K562 (cell line): Measurements from ENCODE around the gene NSMF. TPM values are rescaled to one million over a fixed set of nuclear protein-coding genes. Genes with fewer than 3 reads are reported as not detected.

Experiments used
- DACH1 ChIP-seq: fragments of 450-650 bp; IDR thresholded peaks from 2 replicates; pipeline ENCODE4 v1.6.1; 2018; ENCODE audit not compliant: partially characterized antibody
- GTF2E2 ChIP-seq: fragments of 200-800 bp; sonication (Bioruptor generic); IDR thresholded peaks from 2 replicates; pipeline ENCODE4 v1.6.1; 2016; ENCODE audit warnings: missing genetic modification characterization, missing compliant biosample characterization
- KDM5B ChIP-seq: fragments of 200-600 bp; sonication (generic); IDR thresholded peaks from 2 replicates; pipeline ENCODE4 v1.6.1; 2012; ENCODE audit warnings: low read depth, mild to moderate bottlenecking, moderate library complexity, low read length, control low read depth, inconsistent platforms; ENCODE audit not compliant: insufficient replicate concordance
- NBN ChIP-seq: fragments of 450-650 bp; IDR thresholded peaks from 2 replicates; pipeline ENCODE4 v1.6.1; 2016; ENCODE audit warnings: low read depth, mild to moderate bottlenecking
- ZKSCAN1 ChIP-seq: fragments of 150-350 bp; IDR thresholded peaks from 2 replicates; pipeline ENCODE4 v1.6.1; 2016; ENCODE audit warnings: low read depth, low read length
- polyA plus RNA-seq, 8 experiments: library from polyadenylated mRNA; depleted of rRNA in 4 of 8; stranded (reverse) in 5 of 8; unstranded in 3 of 8; fragments of >200 nt; fragmentation: Nextera tagmentation in 2 of 8; fragmentation: Illumina TruSeq in 1 of 8; extraction: Ambion mirVana in 2 of 8; extraction: Trizol in 1 of 8; gene quantifications; 2 replicates each; pipeline versions ENCODE4 v1.2.1 to v1.2.3, GENCODE V29; 2011 to 2014; ENCODE audit warnings: inconsistent platforms in 1 of 8, missing spikeins in 1 of 8
- total RNA-seq, 7 experiments: library from RNA; depleted of rRNA in 6 of 7; stranded (reverse); fragments of >200 nt in 6 of 7; fragmentation: Illumina TruSeq in 2 of 7; extraction: Trizol in 2 of 7; gene quantifications; 2 replicates each; pipeline versions ENCODE4 v1.2.1 to v1.2.3, GENCODE V29; 2011 to 2021; ENCODE audit warnings: low replicate concordance in 1 of 7
- TF ChIP-seq, protein P1 (sequence below): fragments of 450-650 bp; IDR thresholded peaks from 2 replicates; pipeline ENCODE4 v1.6.1; 2016; ENCODE audit warnings: low read depth
- TF ChIP-seq, protein P2 (sequence below): sonication (generic); formaldehyde crosslinking; IDR thresholded peaks from 2 replicates; pipeline ENCODE4 v1.8.0; 2022; ENCODE audit warnings: mild to moderate bottlenecking, missing genetic modification reagents

NSMF gene
- total and polyA plus RNA-seq, 9 of the 15 experiments (the other 6 are each of a cell fraction or from before 2014, with no cell fraction given), result 0.20 to 82.7 (median 29.3) TPM

GRCh38 chr9:137491735-137492432 lies 32.8 kb upstream of the NSMF start (continued):
- TF ChIP-seq, protein P1, sequence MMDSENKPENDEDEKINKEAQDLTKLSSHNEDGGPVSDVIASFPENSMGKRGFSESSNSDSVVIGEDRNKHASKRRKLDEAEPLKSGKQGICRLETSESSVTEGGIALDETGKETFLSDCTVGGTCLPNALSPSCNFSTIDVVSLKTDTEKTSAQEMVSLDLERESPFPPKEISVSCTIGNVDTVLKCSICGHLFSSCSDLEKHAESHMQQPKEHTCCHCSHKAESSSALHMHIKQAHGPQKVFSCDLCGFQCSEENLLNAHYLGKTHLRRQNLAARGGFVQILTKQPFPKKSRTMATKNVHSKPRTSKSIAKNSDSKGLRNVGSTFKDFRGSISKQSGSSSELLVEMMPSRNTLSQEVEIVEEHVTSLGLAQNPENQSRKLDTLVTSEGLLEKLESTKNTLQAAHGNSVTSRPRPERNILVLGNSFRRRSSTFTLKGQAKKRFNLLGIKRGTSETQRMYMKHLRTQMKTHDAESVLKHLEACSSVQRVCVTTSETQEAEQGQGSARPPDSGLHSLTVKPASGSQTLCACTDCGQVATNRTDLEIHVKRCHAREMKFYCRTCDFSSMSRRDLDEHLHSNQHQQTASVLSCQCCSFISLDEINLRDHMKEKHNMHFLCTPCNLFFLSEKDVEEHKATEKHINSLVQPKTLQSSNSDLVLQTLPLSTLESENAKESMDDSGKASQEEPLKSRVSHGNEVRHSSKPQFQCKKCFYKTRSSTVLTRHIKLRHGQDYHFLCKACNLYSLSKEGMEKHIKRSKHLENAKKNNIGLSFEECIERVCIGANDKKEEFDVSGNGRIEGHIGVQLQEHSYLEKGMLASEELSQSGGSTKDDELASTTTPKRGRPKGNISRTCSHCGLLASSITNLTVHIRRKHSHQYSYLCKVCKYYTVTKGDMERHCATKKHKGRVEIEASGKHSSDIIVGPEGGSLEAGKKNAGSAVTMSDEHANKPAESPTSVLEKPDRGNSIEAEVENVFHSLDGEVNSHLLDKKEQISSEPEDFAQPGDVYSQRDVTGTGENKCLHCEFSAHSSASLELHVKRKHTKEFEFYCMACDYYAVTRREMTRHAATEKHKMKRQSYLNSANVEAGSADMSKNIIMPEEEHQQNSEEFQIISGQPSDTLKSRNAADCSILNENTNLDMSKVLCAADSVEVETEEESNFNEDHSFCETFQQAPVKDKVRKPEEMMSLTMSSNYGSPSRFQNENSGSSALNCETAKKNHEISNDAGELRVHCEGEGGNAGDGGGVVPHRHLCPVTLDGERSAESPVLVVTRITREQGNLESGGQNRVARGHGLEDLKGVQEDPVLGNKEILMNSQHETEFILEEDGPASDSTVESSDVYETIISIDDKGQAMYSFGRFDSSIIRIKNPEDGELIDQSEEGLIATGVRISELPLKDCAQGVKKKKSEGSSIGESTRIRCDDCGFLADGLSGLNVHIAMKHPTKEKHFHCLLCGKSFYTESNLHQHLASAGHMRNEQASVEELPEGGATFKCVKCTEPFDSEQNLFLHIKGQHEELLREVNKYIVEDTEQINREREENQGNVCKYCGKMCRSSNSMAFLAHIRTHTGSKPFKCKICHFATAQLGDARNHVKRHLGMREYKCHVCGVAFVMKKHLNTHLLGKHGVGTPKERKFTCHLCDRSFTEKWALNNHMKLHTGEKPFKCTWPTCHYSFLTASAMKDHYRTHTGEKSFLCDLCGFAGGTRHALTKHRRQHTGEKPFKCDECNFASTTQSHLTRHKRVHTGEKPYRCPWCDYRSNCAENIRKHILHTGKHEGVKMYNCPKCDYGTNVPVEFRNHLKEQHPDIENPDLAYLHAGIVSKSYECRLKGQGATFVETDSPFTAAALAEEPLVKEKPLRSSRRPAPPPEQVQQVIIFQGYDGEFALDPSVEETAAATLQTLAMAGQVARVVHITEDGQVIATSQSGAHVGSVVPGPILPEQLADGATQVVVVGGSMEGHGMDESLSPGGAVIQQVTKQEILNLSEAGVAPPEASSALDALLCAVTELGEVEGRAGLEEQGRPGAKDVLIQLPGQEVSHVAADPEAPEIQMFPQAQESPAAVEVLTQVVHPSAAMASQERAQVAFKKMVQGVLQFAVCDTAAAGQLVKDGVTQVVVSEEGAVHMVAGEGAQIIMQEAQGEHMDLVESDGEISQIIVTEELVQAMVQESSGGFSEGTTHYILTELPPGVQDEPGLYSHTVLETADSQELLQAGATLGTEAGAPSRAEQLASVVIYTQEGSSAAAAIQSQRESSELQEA, result no peak
- TF ChIP-seq KDM5B (no peak), ZKSCAN1 (no peak), NBN (no peak), GTF2E2 (tag) (no peak; the same call in 1 of the 2 replicates), DACH1 (no peak)
- TF ChIP-seq, protein P2, sequence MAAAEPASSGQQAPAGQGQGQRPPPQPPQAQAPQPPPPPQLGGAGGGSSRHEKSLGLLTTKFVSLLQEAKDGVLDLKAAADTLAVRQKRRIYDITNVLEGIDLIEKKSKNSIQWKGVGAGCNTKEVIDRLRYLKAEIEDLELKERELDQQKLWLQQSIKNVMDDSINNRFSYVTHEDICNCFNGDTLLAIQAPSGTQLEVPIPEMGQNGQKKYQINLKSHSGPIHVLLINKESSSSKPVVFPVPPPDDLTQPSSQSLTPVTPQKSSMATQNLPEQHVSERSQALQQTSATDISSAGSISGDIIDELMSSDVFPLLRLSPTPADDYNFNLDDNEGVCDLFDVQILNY (CRISPR knock-in tag), result no peak
